ENCODE measurements around the gene FLNB. TPM values are rescaled to one million over a fixed set of nuclear protein-coding genes. Genes with fewer than 3 reads are reported as not detected.

FLNB gene
- total and polyA plus RNA-seq, 9 of the 15 experiments (the other 6 are each of a cell fraction or from before 2014, with no cell fraction given) = 9.4 to 48.1 (median 25.6) TPM

- POLR2A ChIA-PET = interaction anchor here (1.2 kb wide), 1 partner anchor 96 kb away, joined by 3 read pairs; the partner anchor contains the start of gene FLNB
- H3K27ac ChIP-seq (ENCODE audit: extremely low read depth, low read depth, low read length) = no peak overlapping the region
- CTCF ChIA-PET (ENCODE audit: low intra/inter-chr PET ratio) = no interaction called here
- BruUV-seq (replicated peaks) = no TSS peak
- DNase-seq (ENCODE audit: extremely low read depth in 1 of 4, low spot score in 3 of 4) (no peak), FAIRE-seq (no peak), ATAC-seq (no peak)
- no peaks in the 10 kb centered on the region for H3K27me3 ChIP-seq (ENCODE audit: control insufficient read depth in 2 of 2, insufficient read depth in 2 of 2, low read length in 2 of 2)
- TF ChIP-seq SP1 (CRISPR knock-in tag; IDR thresholded peaks at IDR 0.05) (no peak), ZZZ3 (IDR thresholded peaks at IDR 0.05) (no peak), RAD51 (IDR thresholded peaks at IDR 0.05; ENCODE audit: borderline replicate concordance, low read depth) (no peak)
- peaks cover 62% of the 10 kb centered on the region; the same call in 2 of the 3 replicates for H3K36me3 ChIP-seq (ENCODE audit: control insufficient read depth, insufficient read depth, low read length)
- H3K9ac ChIP-seq (ENCODE audit: insufficient read depth in 1 of 2, low read depth in 2 of 2, low read length in 2 of 2) = no peak overlapping the region
- WGBS (ENCODE audit: insufficient coverage, low coverage, missing lambda C conversion rate) = 93% methylated on average over 2 of the region's 2 CpGs
- no peak overlapping the region for H2AFZ ChIP-seq (ENCODE audit: low read depth, low read length)
- H3K4me2 ChIP-seq (ENCODE audit: insufficient read depth, low read length) = no peak overlapping the region
- no peaks in the 10 kb centered on the region for H3K9me3 ChIP-seq (replicated peaks; ENCODE audit: control insufficient read depth, insufficient read depth, low read depth, low read length)
- peaks cover 0 to 4% of the 10 kb centered on the region in 2 experiments; a peak in 3 of 5 replicates for H3K4me1 ChIP-seq (replicated peaks in 1 of 2; ENCODE audit: control insufficient read depth in 2 of 2, insufficient read depth in 2 of 2, low read length in 2 of 2)
- no peak overlapping the region for H3K4me3 ChIP-seq
- H3K9me1 ChIP-seq (ENCODE audit: control insufficient read depth, insufficient read depth, low read length) = no peaks in the 10 kb centered on the region
- H4K20me1 ChIP-seq (replicated peaks; ENCODE audit: control insufficient read depth, insufficient read depth, low read length) = no peaks in the 10 kb centered on the region
- in situ Hi-C loops (cut with MboI) (no loop called here), intact Hi-C loops (cut with micrococcal nuclease) (no loop called here)
- no peaks in the 10 kb centered on the region for H3K79me2 ChIP-seq (ENCODE audit: control insufficient read depth, insufficient read depth, low read length)
Observed at GRCh38 chr3:58104712-58105111, 96.5 kb downstream of the FLNB start.

- no peak for TF ChIP-seq E2F8 (IDR thresholded peaks at IDR 0.05; ENCODE audit: low read depth, partially characterized antibody)
- no peak for TF ChIP-seq ZNF197 (CRISPR knock-in tag; IDR thresholded peaks at IDR 0.05; ENCODE audit: low read depth)
- TF ChIP-seq ZNF175 (CRISPR knock-in tag; IDR thresholded peaks at IDR 0.05; ENCODE audit: low read depth) = no peak
- no peak for TF ChIP-seq ZNF316 (IDR thresholded peaks at IDR 0.05)
- TF ChIP-seq E4F1 (CRISPR knock-in tag; IDR thresholded peaks at IDR 0.05; ENCODE audit: borderline replicate concordance) = no peak
- no peak for TF ChIP-seq STAT5B (CRISPR knock-in tag; IDR thresholded peaks at IDR 0.05)
- ATAC-seq (no peak), DNase-seq (ENCODE audit: extremely low read depth in 1 of 4, low spot score in 3 of 4) (no peak), FAIRE-seq (no peak)
- Histone ChIP-seq H3K9me1 (ENCODE audit: control insufficient read depth, insufficient read depth, low read length) (no peaks in the 10 kb centered on the region), H3K9ac (ENCODE audit: insufficient read depth in 1 of 2, low read depth in 2 of 2, low read length in 2 of 2) (no peak overlapping the region), H3K79me2 (ENCODE audit: control insufficient read depth, insufficient read depth, low read length) (no peaks in the 10 kb centered on the region), H4K20me1 (replicated peaks; ENCODE audit: control insufficient read depth, insufficient read depth, low read length) (no peaks in the 10 kb centered on the region), H3K4me1 (replicated peaks in 1 of 2; ENCODE audit: control insufficient read depth in 2 of 2, insufficient read depth in 2 of 2, low read length in 2 of 2) (peaks cover 0 to 4% of the 10 kb centered on the region in 2 experiments; a peak in 3 of 5 replicates), H3K4me2 (ENCODE audit: insufficient read depth, low read length) (no peak overlapping the region), H3K27me3 (ENCODE audit: control insufficient read depth in 2 of 2, insufficient read depth in 2 of 2, low read length in 2 of 2) (no peaks in the 10 kb centered on the region), H3K36me3 (ENCODE audit: control insufficient read depth, insufficient read depth, low read length) (peaks cover 63% of the 10 kb centered on the region; the same call in 2 of the 3 replicates), H2AFZ (ENCODE audit: low read depth, low read length) (no peak overlapping the region), H3K4me3 (no peak overlapping the region), H3K27ac (ENCODE audit: extremely low read depth, low read depth, low read length) (no peak overlapping the region), H3K9me3 (replicated peaks; ENCODE audit: control insufficient read depth, insufficient read depth, low read depth, low read length) (no peaks in the 10 kb centered on the region)
- 91% methylated on average over 3 of the region's 3 CpGs for WGBS (ENCODE audit: insufficient coverage, low coverage, missing lambda C conversion rate)
- in situ Hi-C loops (cut with MboI) (no loop called here), intact Hi-C loops (cut with micrococcal nuclease) (no loop called here)
- BruUV-seq (replicated peaks) = no TSS peak
- CTCF ChIA-PET (ENCODE audit: low intra/inter-chr PET ratio) = no interaction called here
- POLR2A ChIA-PET = no interaction called here
Observed at GRCh38 chr3:58105196-58105595, 97.0 kb downstream of the FLNB start.

All from K562 (cell line).